BLaER1 (cell line): ENCODE results near the gene KIF1A.
A peak's percentile ranks its signal among the peaks of the same experiment; 100 is the strongest.

Experiments used
- H3K27ac ChIP-seq: shearing (Covaris generic); formaldehyde crosslinking; 2 replicates; pipeline ENCODE4 v1.8.1; 2022
- H3K27me3 ChIP-seq: shearing (Covaris generic); formaldehyde crosslinking; 2 replicates; pipeline ENCODE4 v1.8.1; 2022
- H3K36me3 ChIP-seq: shearing (Covaris generic); formaldehyde crosslinking; 2 replicates; pipeline ENCODE4 v1.8.1; 2022
- H3K4me1 ChIP-seq: shearing (Covaris generic); formaldehyde crosslinking; 2 replicates; pipeline ENCODE4 v1.8.1; 2022
- H3K4me2 ChIP-seq: shearing (Covaris generic); formaldehyde crosslinking; 2 replicates; pipeline ENCODE4 v1.8.1; 2022
- H3K4me3 ChIP-seq: shearing (Covaris generic); formaldehyde crosslinking; 2 replicates; pipeline ENCODE4 v1.8.1; 2022
- H3K9ac ChIP-seq: shearing (Covaris generic); formaldehyde crosslinking; 2 replicates; pipeline ENCODE4 v1.8.1; 2022
- H3K9me3 ChIP-seq: shearing (Covaris generic); formaldehyde crosslinking; 2 replicates; pipeline ENCODE4 v1.8.1; 2022
- H4K20me1 ChIP-seq: shearing (Covaris generic); formaldehyde crosslinking; 2 replicates; pipeline ENCODE4 v1.8.1; 2022
- Cebpa-rat ChIP-seq: shearing (Covaris generic); IDR thresholded peaks from 2 replicates; pipeline ENCODE4 v1.8.1; 2022

The KIF1A gene

DNA sequence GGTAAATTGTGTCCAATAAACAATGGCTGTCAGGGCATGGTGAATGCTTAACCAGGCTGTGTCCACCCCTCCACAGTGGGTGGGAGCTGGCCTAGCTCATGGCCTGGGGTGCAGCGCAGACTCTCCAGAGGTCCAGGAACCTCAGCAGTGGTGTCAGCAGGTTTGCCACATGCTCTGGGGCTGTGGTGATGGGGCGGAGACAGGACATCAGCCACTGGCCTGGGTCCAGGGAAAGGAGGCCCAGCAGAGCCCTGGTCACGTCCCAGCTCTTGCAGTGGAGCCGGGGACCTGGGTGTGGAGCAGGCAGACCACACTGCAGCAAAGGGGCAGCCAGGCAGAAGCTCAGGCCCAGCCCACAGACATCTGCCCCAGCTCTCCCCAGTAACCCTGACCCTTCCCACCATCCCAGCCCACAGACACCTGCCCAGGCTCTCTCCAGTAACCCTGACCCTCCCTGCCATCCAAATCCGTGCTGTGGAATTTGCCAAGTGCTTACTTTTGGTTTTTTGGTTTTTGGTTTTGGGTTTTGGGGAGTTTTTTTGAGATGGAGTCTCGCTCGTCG is 13.8 kb upstream of the KIF1A start:
- Histone ChIP-seq H3K36me3 (no peaks in the 10 kb centered on the region), H3K4me1 (peaks cover 43% of the 10 kb centered on the region), H3K4me2 (no peak overlapping the region), H3K9me3 (no peaks in the 10 kb centered on the region), H3K27me3 (peaks cover 12% of the 10 kb centered on the region; the same call in 1 of the 2 replicates), H3K9ac (no peak overlapping the region), H3K4me3 (no peak overlapping the region), H3K27ac (no peak overlapping the region), H4K20me1 (peaks cover 17% of the 10 kb centered on the region)
- no peak for TF ChIP-seq Cebpa-rat

DNA sequence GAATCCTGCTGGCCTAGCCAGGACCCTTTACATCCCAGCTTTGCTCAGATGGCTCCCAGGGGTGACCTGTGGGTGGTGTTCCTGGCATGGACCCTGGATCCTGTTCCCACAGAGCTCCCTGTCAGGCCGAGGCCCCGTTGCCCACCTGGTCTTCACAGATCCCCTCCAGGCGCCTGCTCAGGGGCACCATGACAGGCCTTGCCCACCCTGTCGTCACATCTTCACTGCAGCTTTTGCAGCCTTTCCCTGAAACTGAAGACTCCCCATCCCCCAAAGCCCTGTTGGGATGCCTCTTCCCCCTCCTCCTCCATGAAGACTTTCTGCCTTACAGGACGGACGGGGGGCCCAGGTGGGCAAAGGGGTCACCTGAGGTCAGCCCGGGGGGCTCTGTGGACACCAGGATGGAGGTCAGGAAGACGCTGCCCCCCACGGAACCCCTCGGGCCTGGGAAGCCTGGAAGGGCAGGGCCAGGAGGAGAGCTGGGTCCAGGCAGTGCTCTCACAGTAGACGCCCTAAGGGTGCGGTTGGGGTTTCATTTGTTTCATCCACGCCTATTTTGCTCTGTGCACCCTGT is 13.0 kb upstream of the KIF1A start:
- Histone ChIP-seq H3K4me3 (no peak overlapping the region), H3K36me3 (no peaks in the 10 kb centered on the region), H3K4me1 (peaks cover 35% of the 10 kb centered on the region), H3K27ac (no peak overlapping the region), H3K9me3 (no peaks in the 10 kb centered on the region), H3K4me2 (peak overlapping the region; percentile 73), H3K27me3 (peaks cover 12% of the 10 kb centered on the region; the same call in 1 of the 2 replicates), H4K20me1 (peaks cover 17% of the 10 kb centered on the region), H3K9ac (no peak overlapping the region)
- no peak for TF ChIP-seq Cebpa-rat

DNA sequence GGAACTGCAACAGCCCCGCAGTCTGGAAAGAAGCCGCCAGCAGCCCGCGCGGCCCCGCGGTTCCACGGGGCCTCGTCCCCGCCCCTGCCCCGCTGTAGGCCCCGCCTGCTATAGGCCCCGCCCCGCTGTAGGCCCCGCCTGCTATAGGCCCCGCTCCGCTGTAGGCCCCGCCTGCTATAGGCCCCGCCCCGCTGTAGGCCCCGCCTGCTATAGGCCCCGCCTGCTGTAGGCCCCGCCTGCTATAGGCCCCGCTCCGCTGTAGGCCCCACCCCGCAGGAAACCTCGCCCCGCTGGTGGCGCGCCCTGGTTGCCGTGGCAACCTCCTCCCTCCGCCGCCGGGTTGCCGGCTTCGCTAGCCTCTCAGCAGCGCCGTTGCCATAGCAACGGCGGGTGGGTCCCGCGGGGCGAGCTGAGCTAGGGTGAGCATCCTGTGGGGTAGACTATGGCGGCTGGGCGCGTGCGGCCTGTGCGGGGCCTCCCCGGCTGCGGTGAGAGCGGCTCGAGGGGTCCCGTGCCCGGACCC is 12.2 kb upstream of the KIF1A start:
- H3K4me2 ChIP-seq = peak overlapping the region; percentile 86
- H3K9me3 ChIP-seq = no peaks in the 10 kb centered on the region
- peaks cover 11% of the 10 kb centered on the region for H4K20me1 ChIP-seq
- H3K36me3 ChIP-seq = no peaks in the 10 kb centered on the region
- H3K9ac ChIP-seq = no peak overlapping the region
- no peak for TF ChIP-seq Cebpa-rat
- H3K4me3 ChIP-seq = no peak overlapping the region; the same call in 1 of the 2 replicates
- peaks cover 12% of the 10 kb centered on the region; the same call in 1 of the 2 replicates for H3K27me3 ChIP-seq
- peaks cover 27% of the 10 kb centered on the region for H3K4me1 ChIP-seq
- no peak overlapping the region for H3K27ac ChIP-seq

DNA sequence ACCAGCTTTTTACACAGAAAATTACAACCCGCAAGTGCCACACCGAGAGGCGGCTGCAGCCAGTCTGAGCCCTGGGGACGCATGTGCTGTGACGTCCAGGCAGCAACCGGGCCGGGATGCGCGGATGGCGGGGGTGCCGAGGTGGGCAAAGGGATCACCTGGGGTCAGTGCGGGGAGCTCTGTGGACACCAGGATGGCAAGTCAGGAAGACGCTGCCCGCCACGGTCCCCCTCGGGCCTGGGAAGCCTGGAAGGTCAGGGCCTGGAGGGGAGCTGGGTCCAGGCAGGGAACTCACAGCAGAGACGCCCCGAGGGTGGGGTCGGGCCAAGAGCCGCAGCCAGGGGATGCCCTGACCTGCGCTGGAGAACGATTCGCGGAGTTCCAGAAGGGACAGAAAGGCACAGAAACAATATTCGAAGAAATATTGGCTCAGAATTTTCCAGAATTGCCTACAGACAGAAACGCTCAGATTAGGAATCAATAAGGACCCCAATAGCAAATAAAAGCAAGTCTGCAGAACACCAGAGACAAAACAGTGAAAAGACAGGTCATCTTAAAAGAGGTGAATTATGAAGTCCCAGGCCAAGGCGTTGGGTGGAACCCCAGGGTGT is 11.7 kb upstream of the KIF1A start:
- no peak overlapping the region for H3K27ac ChIP-seq
- H3K27me3 ChIP-seq = peaks cover 12% of the 10 kb centered on the region; the same call in 1 of the 2 replicates
- no peak overlapping the region; the same call in 1 of the 2 replicates for H3K4me3 ChIP-seq
- H3K9ac ChIP-seq = no peak overlapping the region
- no peaks in the 10 kb centered on the region; the same call in 1 of the 2 replicates for H3K9me3 ChIP-seq
- peak overlapping the region; percentile 86 for H3K4me2 ChIP-seq
- no peak for TF ChIP-seq Cebpa-rat
- H4K20me1 ChIP-seq = peaks cover 6% of the 10 kb centered on the region
- H3K36me3 ChIP-seq = no peaks in the 10 kb centered on the region
- peaks cover 22% of the 10 kb centered on the region for H3K4me1 ChIP-seq

DNA sequence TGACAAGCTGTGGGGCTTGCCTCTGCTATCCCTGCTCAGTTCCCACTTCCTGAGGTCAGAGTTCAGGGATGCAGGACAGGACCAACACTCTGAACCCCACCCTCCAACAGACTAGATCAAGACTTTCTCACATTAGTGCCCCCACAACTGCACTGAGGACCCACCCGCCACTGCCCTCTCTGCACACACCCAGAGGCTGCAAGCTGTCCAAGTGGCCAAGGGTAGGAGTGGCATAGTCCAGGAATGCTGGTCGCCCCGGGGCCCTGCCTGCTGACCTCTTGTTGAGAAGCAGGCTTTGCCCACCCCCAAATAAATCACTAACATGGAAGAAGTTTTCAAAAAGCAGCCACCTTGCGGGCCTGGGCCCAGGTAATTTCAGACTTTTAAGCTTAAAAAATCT is 5.5 kb upstream of the KIF1A start:
- peaks cover 20% of the 10 kb centered on the region for H3K9me3 ChIP-seq
- no peaks in the 10 kb centered on the region for H3K36me3 ChIP-seq
- H4K20me1 ChIP-seq = peaks cover 14% of the 10 kb centered on the region
- no peak overlapping the region for H3K4me2 ChIP-seq
- H3K4me3 ChIP-seq = no peak overlapping the region
- peaks cover 45% of the 10 kb centered on the region for H3K27me3 ChIP-seq
- peaks cover 13% of the 10 kb centered on the region for H3K4me1 ChIP-seq
- H3K9ac ChIP-seq = no peak overlapping the region
- no peak for TF ChIP-seq Cebpa-rat
- H3K27ac ChIP-seq = no peak overlapping the region

DNA sequence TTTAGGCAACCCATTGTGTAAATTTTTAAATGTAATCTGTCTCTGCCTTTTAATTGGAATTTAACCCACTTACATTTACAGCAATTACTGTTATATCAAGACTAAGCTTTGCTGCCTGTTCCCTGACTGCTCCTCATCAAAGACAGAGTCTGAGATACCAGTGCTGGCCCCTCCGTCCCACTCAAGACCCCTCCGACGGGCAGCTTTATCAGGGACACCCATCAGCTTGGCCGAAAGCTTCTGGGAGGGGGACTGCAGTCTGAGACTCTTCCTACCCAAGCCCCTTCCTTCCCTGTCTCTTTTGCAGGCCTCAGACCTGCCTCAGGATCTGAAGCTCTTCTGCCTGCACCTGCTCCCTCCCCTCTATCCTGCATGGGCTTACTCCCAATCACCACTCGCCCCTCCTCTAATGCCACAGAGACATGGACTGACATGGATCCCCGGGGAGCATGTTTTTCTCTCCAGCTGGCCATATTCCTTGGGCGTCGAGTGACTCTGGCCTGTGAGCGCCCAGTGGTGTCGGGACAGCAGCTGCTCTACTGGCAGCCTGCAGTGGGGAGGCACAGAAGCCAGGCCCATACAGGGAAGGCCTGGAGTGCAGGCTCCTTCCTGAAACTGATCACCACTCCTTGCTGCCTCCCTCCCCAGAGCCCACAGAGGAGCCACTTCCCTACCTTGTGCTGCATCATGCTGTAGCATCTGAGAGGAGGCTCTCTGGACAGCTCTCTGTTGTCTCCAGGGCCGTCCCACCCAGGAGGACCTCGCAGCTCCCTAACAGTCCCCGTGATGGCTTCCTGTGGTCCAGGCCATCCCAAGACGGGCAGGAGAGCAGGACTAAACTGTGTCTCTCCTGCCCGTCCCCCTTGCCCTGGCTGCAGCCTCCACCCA is 3.7 kb upstream of the KIF1A start:
- no peak overlapping the region for H3K4me2 ChIP-seq
- H3K9me3 ChIP-seq = peaks cover 20% of the 10 kb centered on the region
- peaks cover 19% of the 10 kb centered on the region for H3K4me1 ChIP-seq
- no peak overlapping the region for H3K9ac ChIP-seq
- H3K4me3 ChIP-seq = no peak overlapping the region
- no peak for TF ChIP-seq Cebpa-rat
- peaks cover 60% of the 10 kb centered on the region for H3K27me3 ChIP-seq
- no peaks in the 10 kb centered on the region for H3K36me3 ChIP-seq
- no peak overlapping the region for H3K27ac ChIP-seq
- peaks cover 20% of the 10 kb centered on the region for H4K20me1 ChIP-seq

DNA sequence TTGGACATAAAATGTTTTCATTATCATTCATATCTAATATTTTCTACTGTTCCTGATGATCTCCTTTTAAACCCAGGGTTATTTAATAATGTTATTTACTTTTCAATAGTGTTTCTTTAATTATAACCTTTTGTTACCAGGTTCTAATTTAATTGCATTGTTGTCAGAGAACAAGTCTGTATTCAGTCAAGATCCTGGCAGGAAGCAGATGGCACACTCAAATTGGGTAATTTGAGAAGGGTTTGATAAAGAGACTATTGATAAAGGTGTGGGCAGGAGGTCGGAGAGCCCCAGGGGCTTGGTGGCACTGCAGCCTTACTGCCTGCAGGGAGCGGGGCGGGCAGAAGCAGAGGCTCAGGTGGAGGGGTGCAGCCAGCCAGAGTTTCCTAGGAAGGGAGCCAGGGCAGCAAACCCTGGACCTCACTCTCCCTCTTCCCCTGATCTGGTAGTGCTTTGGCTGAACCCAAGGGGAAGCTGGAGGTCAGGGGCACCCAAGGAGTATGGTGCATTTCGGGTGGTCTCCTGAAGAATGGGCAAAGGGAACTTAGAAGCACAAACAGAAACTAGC is 2.3 kb upstream of the KIF1A start:
- Histone ChIP-seq H3K4me1 (peaks cover 19% of the 10 kb centered on the region), H4K20me1 (peaks cover 34% of the 10 kb centered on the region), H3K36me3 (no peaks in the 10 kb centered on the region), H3K4me3 (no peak overlapping the region), H3K9me3 (peaks cover 20% of the 10 kb centered on the region), H3K9ac (no peak overlapping the region), H3K4me2 (no peak overlapping the region), H3K27me3 (peaks cover 73% of the 10 kb centered on the region), H3K27ac (no peak overlapping the region)
- TF ChIP-seq Cebpa-rat = no peak

DNA sequence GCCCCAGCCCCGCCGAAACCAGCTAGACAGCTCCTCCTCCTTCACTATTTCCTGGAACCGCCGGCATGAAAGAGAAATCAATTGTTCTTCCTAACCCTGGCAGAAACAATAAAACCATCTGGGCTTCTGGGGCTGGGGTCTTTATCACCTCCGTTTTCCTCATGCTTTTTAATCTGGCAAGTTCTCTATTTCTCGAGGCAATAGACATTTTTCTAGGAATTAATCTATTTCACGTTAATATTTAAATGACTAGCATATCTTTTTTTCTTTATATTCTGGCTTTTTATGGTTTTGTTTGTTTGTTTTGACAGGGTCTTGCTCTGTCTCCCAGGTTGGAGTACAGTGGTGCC is 1.4 kb upstream of the KIF1A start:
- Histone ChIP-seq H4K20me1 (peaks cover 36% of the 10 kb centered on the region), H3K36me3 (no peaks in the 10 kb centered on the region), H3K9me3 (peaks cover 20% of the 10 kb centered on the region), H3K9ac (no peak overlapping the region), H3K27me3 (peaks cover 82% of the 10 kb centered on the region), H3K27ac (no peak overlapping the region), H3K4me2 (peak overlapping the region; percentile 65), H3K4me3 (peak overlapping the region; percentile 53), H3K4me1 (peaks cover 19% of the 10 kb centered on the region)
- no peak for TF ChIP-seq Cebpa-rat
